MM.1S (cell line): Measurements from ENCODE around the gene DDX31.

Experiments
- DNase-seq: peaks from one replicate; pipeline ENCODE4 v3.0.0-alpha.2; 2015
- H2AFZ ChIP-seq: fragments of 300-600 bp; sonication (generic); 2 replicates; pipeline ENCODE4 v1.6.0; 2016; ENCODE audit warnings: antibody characterized with exemption, low read length
- H3F3A ChIP-seq: fragments of 300-600 bp; sonication (generic); 2 replicates; pipeline ENCODE4 v1.6.1; 2016; ENCODE audit warnings: mild to moderate bottlenecking, antibody characterized with exemption, low read length, moderate library complexity, mixed read lengths; ENCODE audit not compliant: insufficient read depth
- H3K27ac ChIP-seq: fragments of 300-600 bp; sonication (generic); 2 replicates; pipeline ENCODE4 v1.5.1; 2016; ENCODE audit warnings: mild to moderate bottlenecking, low read length
- H3K27me3 ChIP-seq: fragments of 300-600 bp; sonication (generic); replicated peaks from 2 replicates; pipeline ENCODE4 v1.6.0; 2016; ENCODE audit warnings: low read length; ENCODE audit not compliant: insufficient read depth
- H3K36me3 ChIP-seq: fragments of 300-600 bp; sonication (generic); replicated peaks from 2 replicates; pipeline ENCODE4 v1.6.1; 2016; ENCODE audit warnings: mild to moderate bottlenecking, low read length, mixed read lengths; ENCODE audit not compliant: insufficient read depth
- H3K4me1 ChIP-seq: fragments of 300-600 bp; sonication (generic); 2 replicates; pipeline ENCODE4 v1.6.1; 2016; ENCODE audit warnings: low read length, mixed read lengths
- H3K4me2 ChIP-seq: fragments of 300-600 bp; sonication (generic); 2 replicates; pipeline ENCODE4 v1.6.0; 2016; ENCODE audit warnings: low read depth, low read length
- H3K4me3 ChIP-seq: fragments of 300-600 bp; sonication (generic); 2 replicates; pipeline ENCODE4 v1.5.1; 2016; ENCODE audit warnings: low read length, mixed read lengths
- H3K79me2 ChIP-seq: fragments of 300-600 bp; sonication (generic); 2 replicates; pipeline ENCODE4 v1.6.1; 2016; ENCODE audit warnings: mixed run types, low read length, mixed read lengths
- H3K9ac ChIP-seq: fragments of 300-600 bp; sonication (generic); 2 replicates; pipeline ENCODE4 v1.6.1; 2016; ENCODE audit warnings: low read length, mixed read lengths
- H3K9me2 ChIP-seq: fragments of 300-600 bp; sonication (generic); replicated peaks from 2 replicates; pipeline ENCODE4 v1.6.1; 2016; ENCODE audit warnings: mild to moderate bottlenecking, low read length, mixed read lengths; ENCODE audit not compliant: insufficient read depth
- H3K9me3 ChIP-seq: fragments of 300-600 bp; sonication (generic); replicated peaks from 2 replicates; pipeline ENCODE4 v1.6.1; 2016; ENCODE audit warnings: mild to moderate bottlenecking, low read length, mixed read lengths; ENCODE audit not compliant: insufficient read depth
- H4K20me1 ChIP-seq: fragments of 300-600 bp; sonication (generic); 2 replicates; pipeline ENCODE4 v1.6.1; 2016; ENCODE audit warnings: mild to moderate bottlenecking, low read length, moderate library complexity, mixed read lengths; ENCODE audit not compliant: insufficient read depth
- EZH2 ChIP-seq: fragments of 300-600 bp; sonication (generic); optimal IDR thresholded peaks from 2 replicates; pipeline ENCODE3; 2017; ENCODE audit warnings: low read depth, mild to moderate bottlenecking, antibody characterized with exemption, low read length, mixed read lengths
- EZH2phosphoT487 ChIP-seq: fragments of 300-600 bp; sonication (generic); IDR thresholded peaks from 2 replicates; pipeline ENCODE4 v1.6.1; 2018; ENCODE audit warnings: antibody characterized with exemption, low read length
- TF ChIP-seq, protein P1 (sequence below): fragments of 300-600 bp; sonication (generic); IDR thresholded peaks from 2 replicates; pipeline ENCODE4 v1.5.1; 2016; ENCODE audit warnings: antibody characterized with exemption, low read length, mixed read lengths

The DDX31 gene

DNA sequence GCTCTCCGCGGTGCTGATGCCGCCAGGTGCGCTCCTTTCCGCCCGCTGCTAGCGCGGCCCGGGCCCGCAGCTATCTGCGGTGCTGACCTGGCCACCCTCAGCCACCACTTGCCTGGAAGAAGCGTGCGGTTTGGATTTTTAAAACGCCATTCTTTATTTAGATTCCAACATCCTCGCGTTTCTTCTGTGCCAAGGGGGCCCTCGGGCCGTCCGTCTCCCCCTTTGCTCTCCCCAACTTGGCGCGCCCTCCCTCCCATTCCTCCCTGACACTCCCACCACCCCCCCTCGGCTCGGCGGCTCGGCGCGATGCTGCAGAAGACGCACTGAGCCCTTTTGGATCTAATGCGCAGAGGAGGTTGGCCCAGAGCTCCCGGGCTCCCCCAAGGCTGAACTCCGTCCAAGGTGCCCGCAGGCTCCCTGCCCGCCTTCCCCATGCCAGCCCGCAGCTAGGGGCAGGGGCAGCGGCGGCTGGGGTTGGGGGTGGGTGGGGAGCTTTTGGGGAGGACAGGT lies 87.5 kb downstream of the DDX31 start, which contains the start of gene BARHL1:
BARHL1 (plus strand) TSS at position 331 of the 510 bp plus-strand sequence. CDS start 192 bp downstream, outside the sequence.
- Histone ChIP-seq H3K4me2 (peak within 1 kb of the TSS; percentile 96), H3K9me2 (no peaks in the 10 kb centered on the region), H3K36me3 (no peaks in the 10 kb centered on the region), H3K27me3 (peaks cover 88% of the 10 kb centered on the region), H3K79me2 (no peaks in the 10 kb centered on the region), H3F3A (no peaks in the 10 kb centered on the region), H3K27ac (no peak within 1 kb of the TSS), H3K9ac (no peak within 1 kb of the TSS), H4K20me1 (no peaks in the 10 kb centered on the region), H3K9me3 (no peaks in the 10 kb centered on the region), H3K4me1 (no peaks in the 10 kb centered on the region), H3K4me3 (peak within 1 kb of the TSS; percentile 61), H2AFZ (no peak within 1 kb of the TSS)
- DNase-seq: no peak
- no peak for TF ChIP-seq EZH2phosphoT487
- TF ChIP-seq EZH2: no peak
- TF ChIP-seq, protein P1, sequence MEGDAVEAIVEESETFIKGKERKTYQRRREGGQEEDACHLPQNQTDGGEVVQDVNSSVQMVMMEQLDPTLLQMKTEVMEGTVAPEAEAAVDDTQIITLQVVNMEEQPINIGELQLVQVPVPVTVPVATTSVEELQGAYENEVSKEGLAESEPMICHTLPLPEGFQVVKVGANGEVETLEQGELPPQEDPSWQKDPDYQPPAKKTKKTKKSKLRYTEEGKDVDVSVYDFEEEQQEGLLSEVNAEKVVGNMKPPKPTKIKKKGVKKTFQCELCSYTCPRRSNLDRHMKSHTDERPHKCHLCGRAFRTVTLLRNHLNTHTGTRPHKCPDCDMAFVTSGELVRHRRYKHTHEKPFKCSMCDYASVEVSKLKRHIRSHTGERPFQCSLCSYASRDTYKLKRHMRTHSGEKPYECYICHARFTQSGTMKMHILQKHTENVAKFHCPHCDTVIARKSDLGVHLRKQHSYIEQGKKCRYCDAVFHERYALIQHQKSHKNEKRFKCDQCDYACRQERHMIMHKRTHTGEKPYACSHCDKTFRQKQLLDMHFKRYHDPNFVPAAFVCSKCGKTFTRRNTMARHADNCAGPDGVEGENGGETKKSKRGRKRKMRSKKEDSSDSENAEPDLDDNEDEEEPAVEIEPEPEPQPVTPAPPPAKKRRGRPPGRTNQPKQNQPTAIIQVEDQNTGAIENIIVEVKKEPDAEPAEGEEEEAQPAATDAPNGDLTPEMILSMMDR: no peak

DNA sequence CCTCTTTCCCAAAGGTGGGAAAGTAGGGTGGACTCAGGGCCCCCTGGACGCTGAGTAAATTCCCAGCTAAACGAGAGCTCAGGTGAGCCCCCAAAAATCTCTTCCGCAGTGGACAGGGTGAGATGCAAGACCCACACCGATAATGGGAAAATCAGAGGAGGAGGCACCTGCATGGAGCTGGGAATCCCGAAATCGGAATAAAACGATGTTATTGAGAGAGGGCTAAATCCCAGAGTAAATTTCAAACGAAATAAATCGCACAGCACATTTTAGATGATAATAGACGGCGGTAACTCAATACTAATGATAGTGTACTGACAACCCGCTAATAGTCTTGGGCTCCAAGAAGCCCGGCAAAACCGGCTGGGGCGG lies 90.4 kb downstream of the DDX31 start:
- Histone ChIP-seq H3K4me2 (no peak overlapping the region), H2AFZ (no peak overlapping the region), H3K27me3 (peaks cover 69% of the 10 kb centered on the region), H3F3A (no peaks in the 10 kb centered on the region), H3K9me2 (no peaks in the 10 kb centered on the region), H3K9ac (no peak overlapping the region), H3K9me3 (no peaks in the 10 kb centered on the region), H3K79me2 (no peaks in the 10 kb centered on the region), H3K36me3 (no peaks in the 10 kb centered on the region), H4K20me1 (no peaks in the 10 kb centered on the region), H3K4me3 (no peak overlapping the region), H3K4me1 (no peaks in the 10 kb centered on the region), H3K27ac (no peak overlapping the region)
- no peak for DNase-seq
- TF ChIP-seq EZH2: peak; percentile 52
- TF ChIP-seq EZH2phosphoT487: no peak
- TF ChIP-seq, protein P1: no peak

DNA sequence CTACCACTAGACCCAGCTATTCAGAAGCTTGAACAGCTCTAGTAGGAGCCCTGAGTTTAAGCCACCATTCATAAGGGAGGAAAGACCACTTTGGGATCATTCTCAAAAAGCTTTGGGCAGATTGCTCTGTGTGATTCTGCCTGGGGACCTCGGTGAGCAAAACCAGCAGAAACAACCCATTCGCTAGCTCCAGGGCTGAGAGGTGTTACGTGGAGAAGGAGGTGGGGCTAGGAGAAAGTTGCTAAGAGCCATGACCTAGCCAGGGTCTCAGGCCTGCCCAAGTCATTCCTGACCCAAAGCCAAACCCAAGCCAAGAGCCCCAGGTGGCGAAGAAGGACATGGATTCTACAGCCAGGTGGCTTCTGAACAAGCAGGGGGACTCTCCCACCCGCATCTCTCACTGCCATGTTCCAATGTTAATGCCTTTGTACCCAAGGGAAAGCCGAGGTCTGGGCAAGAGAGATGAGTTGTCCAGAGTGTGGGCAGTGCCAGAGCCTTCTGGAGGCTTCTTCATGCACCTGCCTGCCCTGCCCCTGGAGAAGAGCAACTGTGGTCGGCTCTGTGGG lies 91.3 kb downstream of the DDX31 start:
- no peaks in the 10 kb centered on the region for H3K9me3 ChIP-seq
- TF ChIP-seq EZH2phosphoT487 (no peak), EZH2 (no peak)
- TF ChIP-seq, protein P1: no peak
- H3F3A ChIP-seq: no peaks in the 10 kb centered on the region
- H2AFZ ChIP-seq: no peak overlapping the region
- H3K36me3 ChIP-seq: no peaks in the 10 kb centered on the region
- no peaks in the 10 kb centered on the region for H4K20me1 ChIP-seq
- no peak overlapping the region for H3K4me3 ChIP-seq
- H3K4me2 ChIP-seq: no peak overlapping the region
- H3K9me2 ChIP-seq: no peaks in the 10 kb centered on the region
- H3K79me2 ChIP-seq: no peaks in the 10 kb centered on the region
- H3K4me1 ChIP-seq: no peaks in the 10 kb centered on the region
- peaks cover 61% of the 10 kb centered on the region for H3K27me3 ChIP-seq
- DNase-seq: no peak
- H3K9ac ChIP-seq: no peak overlapping the region
- no peak overlapping the region for H3K27ac ChIP-seq
